HUES48 (cell line): ENCODE data around the gene FALEC.

ENCODE experiments used
- H3K27ac ChIP-seq: one replicate; pipeline ENCODE4 v1.7.0; 2013; ENCODE audit warnings: low read depth, low read length, inconsistent platforms
- H3K27me3 ChIP-seq: 2 replicates; pipeline ENCODE4 v1.6.1; 2013; ENCODE audit warnings: mild to moderate bottlenecking, low read length; ENCODE audit not compliant: control insufficient read depth, insufficient read depth
- H3K36me3 ChIP-seq: 2 replicates; pipeline ENCODE4 v1.6.1; 2013; ENCODE audit warnings: low read length; ENCODE audit not compliant: control insufficient read depth, insufficient read depth
- H3K4me1 ChIP-seq: 2 replicates; pipeline ENCODE4 v1.6.1; 2013; ENCODE audit warnings: mild to moderate bottlenecking, low read length; ENCODE audit not compliant: control insufficient read depth, insufficient read depth
- H3K4me3 ChIP-seq: 2 replicates; pipeline ENCODE4 v1.5.1; 2013; ENCODE audit warnings: mild to moderate bottlenecking, low read depth, low read length
- H3K9ac ChIP-seq: 2 replicates; pipeline ENCODE4 v1.6.1; 2013; ENCODE audit warnings: mild to moderate bottlenecking, low read depth, low read length, moderate library complexity
- H3K9me3 ChIP-seq: 2 replicates; pipeline ENCODE4 v1.6.1; 2013; ENCODE audit warnings: low read length; ENCODE audit not compliant: control insufficient read depth, insufficient read depth

The FALEC gene

GRCh38 chr1:150511985-150512660, 3.4 kb upstream of the FALEC start:
- H3K9me3 ChIP-seq, result no peaks in the 10 kb centered on the region
- no peaks in the 10 kb centered on the region for H3K27me3 ChIP-seq
- no peak overlapping the region for H3K27ac ChIP-seq
- no peak overlapping the region for H3K9ac ChIP-seq
- H3K36me3 ChIP-seq, result peaks cover 3% of the 10 kb centered on the region; the same call in 1 of the 2 replicates
- 0 out of 2 replicates have a peak, but pooled peaks cover 5% of the 10 kb centered on the region for H3K4me1 ChIP-seq
- no peak overlapping the region for H3K4me3 ChIP-seq

GRCh38 chr1:150512846-150513245, 2.7 kb upstream of the FALEC start:
- Histone ChIP-seq H3K27ac (no peak overlapping the region), H3K27me3 (no peaks in the 10 kb centered on the region), H3K9ac (no peak overlapping the region), H3K4me1 (0 out of 2 replicates have a peak, but pooled peaks cover 5% of the 10 kb centered on the region), H3K4me3 (no peak overlapping the region), H3K36me3 (no peaks in the 10 kb centered on the region), H3K9me3 (no peaks in the 10 kb centered on the region)

GRCh38 chr1:150513351-150513791, 2.2 kb upstream of the FALEC start:
- H3K9ac ChIP-seq, result no peak overlapping the region

GRCh38 chr1:150514260-150514659, 1.3 kb upstream of the FALEC start:
- H3K9me3 ChIP-seq, result no peaks in the 10 kb centered on the region
- no peak overlapping the region for H3K4me3 ChIP-seq
- no peak overlapping the region for H3K27ac ChIP-seq
- H3K36me3 ChIP-seq, result no peaks in the 10 kb centered on the region
- no peaks in the 10 kb centered on the region for H3K27me3 ChIP-seq
- H3K9ac ChIP-seq, result no peak overlapping the region
- 0 out of 2 replicates have a peak, but pooled peaks cover 5% of the 10 kb centered on the region for H3K4me1 ChIP-seq

More at GRCh38 chr1:150513351-150513791, 2.2 kb upstream of the FALEC start:
- Histone ChIP-seq H3K27me3 (no peaks in the 10 kb centered on the region), H3K9me3 (no peaks in the 10 kb centered on the region), H3K4me3 (no peak overlapping the region), H3K27ac (no peak overlapping the region), H3K4me1 (0 out of 2 replicates have a peak, but pooled peaks cover 5% of the 10 kb centered on the region), H3K36me3 (no peaks in the 10 kb centered on the region)

GRCh38 chr1:150514913-150515327, 632 bp upstream of the FALEC start:
- Histone ChIP-seq H3K36me3 (no peaks in the 10 kb centered on the region), H3K27me3 (no peaks in the 10 kb centered on the region), H3K9ac (peak overlapping the region; percentile 50), H3K4me3 (peak overlapping the region; percentile 87), H3K4me1 (0 out of 2 replicates have a peak, but pooled peaks cover 5% of the 10 kb centered on the region), H3K9me3 (no peaks in the 10 kb centered on the region), H3K27ac (peak overlapping the region; percentile 75)

GRCh38 chr1:150516050-150516591, 569 bp downstream of the FALEC start:
- Histone ChIP-seq H3K27ac (peak overlapping the region; percentile 22), H3K9ac (0 out of 2 replicates have a peak overlapping the region, but pooled peaks have one; percentile 3), H3K9me3 (no peaks in the 10 kb centered on the region), H3K4me3 (peak overlapping the region; percentile 87), H3K4me1 (0 out of 2 replicates have a peak, but pooled peaks cover 5% of the 10 kb centered on the region), H3K27me3 (no peaks in the 10 kb centered on the region), H3K36me3 (no peaks in the 10 kb centered on the region)

GRCh38 chr1:150516616-150517015, 1.1 kb downstream of the FALEC start:
- no peak overlapping the region for H3K9ac ChIP-seq
- peak overlapping the region; percentile 87 for H3K4me3 ChIP-seq
- H3K36me3 ChIP-seq, result no peaks in the 10 kb centered on the region
- H3K27me3 ChIP-seq, result no peaks in the 10 kb centered on the region
- 0 out of 2 replicates have a peak, but pooled peaks cover 5% of the 10 kb centered on the region for H3K4me1 ChIP-seq
- H3K27ac ChIP-seq, result peak overlapping the region; percentile 22
- H3K9me3 ChIP-seq, result no peaks in the 10 kb centered on the region

- H3K4me3 ChIP-seq, result no peak overlapping the region
- 0 out of 2 replicates have a peak, but pooled peaks cover 3% of the 10 kb centered on the region for H3K4me1 ChIP-seq
- H3K9ac ChIP-seq, result no peak overlapping the region
- no peak overlapping the region for H3K27ac ChIP-seq
- no peaks in the 10 kb centered on the region for H3K9me3 ChIP-seq
- H3K27me3 ChIP-seq, result no peaks in the 10 kb centered on the region
- H3K36me3 ChIP-seq, result no peaks in the 10 kb centered on the region
These were observed 5.8 kb downstream of the FALEC start for GRCh38 chr1:150521196-150521968.

GRCh38 chr1:150525348-150525747, 9.8 kb downstream of the FALEC start:
- Histone ChIP-seq H3K4me3 (no peak overlapping the region), H3K36me3 (no peaks in the 10 kb centered on the region), H3K4me1 (no peaks in the 10 kb centered on the region), H3K9ac (no peak overlapping the region), H3K9me3 (no peaks in the 10 kb centered on the region), H3K27me3 (no peaks in the 10 kb centered on the region), H3K27ac (no peak overlapping the region)

GRCh38 chr1:150528196-150528595, 12.6 kb downstream of the FALEC start:
- H3K9ac ChIP-seq, result no peak overlapping the region
- no peaks in the 10 kb centered on the region for H3K36me3 ChIP-seq
- no peaks in the 10 kb centered on the region for H3K9me3 ChIP-seq
- H3K4me3 ChIP-seq, result no peak overlapping the region
- no peaks in the 10 kb centered on the region for H3K27me3 ChIP-seq
- H3K27ac ChIP-seq, result no peak overlapping the region
- no peaks in the 10 kb centered on the region for H3K4me1 ChIP-seq
